GM19328 (cell line): ENCODE data around the gene POU3F3.

ENCODE experiments used
- ATAC-seq: cut with Tn5 transposase; IDR thresholded peaks from one replicate; pipeline ENCODE4 v1.9.1; 2021; ENCODE audit warnings: mild to moderate bottlenecking, moderate library complexity; ENCODE audit not compliant: unreplicated experiment

Gene POU3F3

DNA sequence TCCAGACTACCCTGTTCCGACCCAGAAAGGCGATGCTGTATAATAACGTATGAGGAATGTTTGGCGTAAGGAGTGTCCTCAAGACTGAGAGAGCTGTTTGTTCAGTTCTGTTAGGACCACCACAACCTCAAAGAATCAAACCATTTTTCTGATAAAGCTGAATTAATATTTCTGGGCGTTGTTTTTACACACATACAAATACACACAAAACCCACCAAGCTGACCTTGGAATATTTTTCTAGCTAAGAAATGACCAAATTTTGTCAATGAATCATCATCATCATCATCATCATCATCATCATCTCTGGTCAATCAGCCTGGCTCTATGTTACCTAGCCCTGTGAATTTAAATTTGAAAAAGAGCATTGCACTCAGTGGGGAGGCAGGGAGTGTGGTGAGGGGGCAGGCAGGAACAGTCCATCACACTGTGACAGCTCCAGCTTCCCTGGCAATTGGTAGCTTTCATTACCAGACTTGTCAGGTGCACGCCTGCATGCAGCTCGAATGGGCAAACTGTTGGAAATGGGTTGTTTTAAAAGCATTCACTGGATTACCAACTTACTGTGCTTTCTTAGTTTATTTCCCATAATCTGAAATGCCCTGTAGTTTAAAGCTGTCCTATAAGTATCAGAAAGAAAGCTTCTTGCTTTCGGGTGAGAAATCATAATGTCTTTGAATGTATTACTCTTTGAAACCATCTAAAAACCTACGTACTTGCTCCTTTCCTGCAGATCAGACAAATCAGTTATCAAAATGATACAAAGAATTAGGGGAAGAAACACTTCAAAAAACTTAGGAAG, 6.9 kb upstream of the POU3F3 start:
- ATAC-seq: no peak

DNA sequence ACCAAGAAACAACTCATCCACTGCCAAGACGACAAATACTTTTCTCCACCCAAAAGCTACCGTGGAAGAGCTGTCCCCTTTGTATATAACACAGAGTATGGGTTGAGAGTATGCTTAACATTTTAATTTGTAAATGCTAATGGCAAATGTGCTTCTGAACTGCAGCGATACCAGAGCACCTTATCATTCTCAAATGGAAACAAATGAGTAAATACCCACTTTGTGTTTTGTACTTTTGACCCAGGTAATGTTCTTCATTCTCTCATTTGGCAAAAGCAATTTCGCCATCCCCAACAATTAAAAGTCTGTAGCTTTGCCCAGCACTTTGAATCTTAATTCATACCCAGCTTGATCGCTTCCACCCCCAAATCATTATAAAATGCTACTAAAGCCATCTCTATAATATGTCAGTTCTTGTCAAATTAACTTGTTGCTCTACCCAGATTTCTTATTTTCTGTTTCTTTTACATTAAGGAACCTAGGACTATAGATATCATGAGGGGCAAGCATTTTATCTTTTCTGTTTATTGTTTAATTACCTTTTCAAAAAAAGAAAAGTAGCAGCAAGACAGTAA, 6.2 kb upstream of the POU3F3 start:
- ATAC-seq: no peak

DNA sequence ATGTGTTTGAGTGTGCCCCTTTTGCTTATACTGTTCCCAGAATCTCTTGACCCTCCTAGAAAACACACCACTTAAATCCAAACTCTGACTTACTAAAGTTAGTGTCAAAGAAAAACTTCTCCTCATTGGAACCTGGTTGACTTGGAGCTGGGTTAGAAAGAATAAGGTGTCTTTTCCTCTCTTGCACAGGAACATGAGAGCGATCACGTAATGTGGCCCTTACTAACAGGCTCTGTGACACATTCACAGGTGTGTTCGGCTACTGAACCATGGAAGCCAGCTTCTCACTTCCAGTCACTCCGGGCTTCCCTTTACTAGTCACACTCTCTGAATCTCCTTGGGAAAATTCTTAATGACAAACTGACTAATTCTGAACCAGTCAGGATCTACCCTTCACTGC, 5.4 kb upstream of the POU3F3 start:
- ATAC-seq: no peak

DNA sequence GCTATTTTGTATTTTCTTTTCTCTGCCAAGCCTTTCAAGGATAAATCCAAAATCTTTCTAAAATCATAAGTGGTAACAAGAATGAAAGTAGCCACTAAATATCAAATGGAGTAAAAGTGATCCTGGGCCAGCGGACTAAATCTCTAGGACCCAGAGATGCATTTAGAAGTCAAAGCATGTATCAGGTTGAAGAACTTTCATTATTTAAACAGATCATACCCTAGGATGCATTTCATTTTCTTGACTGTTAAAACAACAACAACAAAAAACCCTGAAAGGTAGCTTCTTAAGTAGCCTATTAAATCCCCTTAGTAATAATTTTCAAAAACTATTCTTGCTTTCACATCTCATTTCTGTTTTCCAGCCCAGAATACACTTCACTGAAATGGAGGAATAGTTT, 4.8 kb upstream of the POU3F3 start:
- no peak for ATAC-seq

DNA sequence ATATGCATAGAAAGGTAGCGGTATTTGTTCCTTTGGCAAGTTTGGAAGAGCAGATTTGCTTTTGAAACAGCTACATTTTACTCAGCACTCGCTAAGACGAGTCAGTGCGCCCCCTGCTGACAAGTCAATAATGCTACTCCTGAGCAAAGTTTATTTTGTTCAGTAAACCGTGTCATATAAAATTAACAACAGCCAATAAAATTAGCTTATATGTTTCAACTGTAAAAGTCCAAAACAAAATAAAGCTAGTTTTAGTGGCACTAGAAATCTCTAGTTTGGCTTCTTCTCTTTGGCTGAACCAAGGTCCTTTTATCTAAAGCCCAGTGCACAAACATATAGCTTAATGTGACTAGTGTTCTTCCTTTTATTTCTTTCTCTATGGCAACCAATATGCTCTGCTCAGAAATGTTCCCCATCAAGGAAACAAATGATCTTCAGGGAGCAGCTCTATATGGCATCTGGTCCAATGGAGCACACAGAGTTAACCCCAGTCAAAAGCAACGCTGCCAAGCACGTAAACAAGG, 4.2 kb upstream of the POU3F3 start:
- ATAC-seq: no peak

DNA sequence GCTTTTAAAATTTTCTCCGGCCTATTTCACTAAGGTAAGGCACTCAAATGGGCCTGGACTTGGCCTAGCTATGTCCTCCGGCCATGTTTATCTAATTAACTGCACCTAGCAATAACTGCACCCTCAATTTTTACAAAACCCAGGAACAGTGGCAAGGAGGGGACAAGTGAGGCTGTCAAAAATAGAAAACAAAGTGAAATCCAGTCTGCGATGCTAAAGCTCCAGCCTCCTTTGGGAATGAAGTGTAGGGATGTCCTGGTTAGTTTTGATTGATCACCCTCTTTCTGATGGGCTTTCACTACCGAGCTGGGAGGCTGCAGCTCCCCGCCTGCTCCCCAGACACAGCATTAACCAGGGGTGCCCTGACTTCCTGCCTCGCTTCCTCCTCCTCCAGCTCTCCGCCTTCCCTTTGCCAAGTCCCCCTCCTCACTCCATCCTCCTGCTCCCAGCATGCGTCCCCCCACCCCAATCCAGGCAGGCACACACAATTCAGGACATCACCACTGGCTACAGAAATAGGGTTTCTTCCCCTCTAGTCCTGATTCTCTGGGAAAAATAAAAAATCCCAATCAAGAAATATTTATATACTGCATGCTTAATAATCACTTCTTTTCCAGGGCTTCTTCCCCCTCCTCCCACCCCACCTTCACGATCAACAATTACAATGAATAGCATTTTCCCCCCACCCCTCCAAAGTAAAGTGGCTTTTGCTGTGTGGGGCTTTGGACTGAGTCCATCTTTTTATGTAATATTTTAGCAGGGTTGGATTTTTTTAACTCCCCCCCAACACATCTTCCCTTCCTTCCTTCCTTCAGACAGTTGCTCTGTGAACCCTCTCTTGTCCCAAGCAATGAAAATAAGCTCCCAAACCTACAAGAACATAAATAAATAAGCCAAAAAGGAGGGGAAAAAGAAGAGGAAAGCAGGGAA, 3.3 kb upstream of the POU3F3 start:
- ATAC-seq: no peak

DNA sequence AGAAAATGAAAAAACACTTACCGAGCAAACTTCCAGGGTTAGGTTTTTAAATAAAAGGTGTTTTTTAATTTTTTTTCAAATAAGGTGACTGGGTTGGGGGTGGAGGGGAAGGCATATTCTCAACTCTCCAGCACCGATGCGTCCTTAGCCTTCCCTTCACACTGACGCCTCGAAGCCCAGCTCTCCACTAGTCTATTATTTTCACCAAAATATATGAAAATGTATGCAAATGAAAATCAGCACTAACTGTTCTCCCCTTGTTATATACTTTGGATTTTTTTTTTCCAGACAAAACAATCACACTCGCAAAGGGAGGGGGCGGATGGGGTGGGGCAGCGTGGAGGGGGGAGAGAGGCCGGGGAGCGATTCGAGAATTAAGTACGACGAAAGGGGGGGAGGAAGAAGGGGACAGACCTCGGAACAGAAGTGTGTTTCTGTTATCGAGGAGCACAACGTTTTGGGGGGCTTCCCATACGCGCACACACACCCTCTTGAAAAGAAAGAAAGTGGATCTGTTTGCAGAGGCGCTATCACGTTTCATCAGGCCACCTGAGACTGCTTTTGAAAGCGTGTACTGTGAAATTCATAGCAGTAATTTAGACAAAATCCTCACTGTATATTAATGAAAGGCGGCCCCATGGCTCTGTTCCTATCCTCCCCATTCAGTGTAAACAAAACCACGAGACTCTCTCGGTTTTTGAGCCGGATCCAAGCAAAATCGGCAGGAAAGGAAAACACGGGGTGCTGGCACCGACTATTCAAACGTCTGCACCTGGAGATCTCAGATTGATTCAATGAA, 2.4 kb upstream of the POU3F3 start:
- ATAC-seq: no peak

DNA sequence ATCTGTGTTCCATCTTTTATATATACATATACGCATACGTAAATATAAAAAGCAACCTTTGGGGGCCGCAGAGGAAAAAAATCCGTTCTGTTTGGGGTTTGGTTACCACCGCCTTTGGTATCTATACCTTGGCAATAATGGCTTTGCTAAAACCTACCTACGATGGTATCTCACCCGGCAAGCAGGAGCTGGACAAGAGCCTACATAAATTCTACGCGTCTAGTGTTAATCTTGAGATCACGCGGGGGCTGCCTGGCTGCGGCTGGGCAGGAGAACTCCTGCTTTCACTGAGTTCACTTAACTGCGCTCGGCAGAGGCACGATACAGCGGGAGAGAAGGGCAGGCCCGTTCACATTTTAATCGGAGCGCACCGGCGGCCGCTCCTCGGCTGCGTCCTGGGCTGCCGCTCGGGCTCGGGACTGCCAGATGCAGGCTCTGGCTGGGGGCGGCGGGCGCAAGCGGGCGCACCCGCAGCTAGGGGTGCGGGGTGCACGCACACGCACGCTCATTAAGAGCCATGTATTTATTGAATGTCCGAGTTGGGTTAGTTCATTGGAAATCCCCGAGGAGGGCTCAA, 1.7 kb upstream of the POU3F3 start:
- ATAC-seq: no peak

DNA sequence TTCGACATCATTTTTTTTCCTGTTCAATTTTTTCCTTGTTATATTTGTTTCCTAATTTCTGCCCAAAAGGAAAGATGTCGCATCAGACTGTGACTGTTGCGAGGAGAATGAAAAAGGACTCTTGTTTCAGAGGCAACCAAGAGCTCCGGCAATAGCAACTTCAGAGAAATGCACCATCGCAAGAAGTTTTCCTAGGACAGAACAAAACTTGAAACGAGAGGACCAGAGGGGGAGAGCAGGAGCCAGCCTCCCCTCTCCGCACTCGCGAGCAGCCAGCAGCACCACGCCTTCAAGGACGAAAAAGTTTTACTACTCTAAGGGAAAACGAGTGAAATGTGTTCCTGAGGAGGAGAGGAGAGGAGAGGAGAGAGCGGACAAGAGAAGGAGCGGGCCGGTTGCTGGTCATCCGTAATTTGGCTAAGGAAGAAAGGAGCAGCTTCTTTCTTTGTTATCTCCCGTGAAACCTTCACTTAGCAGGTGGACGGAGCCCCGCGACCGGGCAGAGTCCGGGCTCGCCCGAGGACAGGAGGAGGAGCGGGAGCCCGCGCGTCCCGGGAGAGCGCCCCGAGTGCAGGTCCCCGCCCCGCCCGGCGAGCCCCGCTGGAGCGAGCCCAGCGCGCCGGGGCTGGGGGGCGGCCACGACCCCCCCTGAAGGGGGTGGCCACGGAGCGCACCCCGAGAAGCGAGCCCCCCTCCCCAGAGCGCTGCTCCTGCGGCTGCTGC, 744 bp downstream of the POU3F3 start:
- no peak for ATAC-seq

DNA sequence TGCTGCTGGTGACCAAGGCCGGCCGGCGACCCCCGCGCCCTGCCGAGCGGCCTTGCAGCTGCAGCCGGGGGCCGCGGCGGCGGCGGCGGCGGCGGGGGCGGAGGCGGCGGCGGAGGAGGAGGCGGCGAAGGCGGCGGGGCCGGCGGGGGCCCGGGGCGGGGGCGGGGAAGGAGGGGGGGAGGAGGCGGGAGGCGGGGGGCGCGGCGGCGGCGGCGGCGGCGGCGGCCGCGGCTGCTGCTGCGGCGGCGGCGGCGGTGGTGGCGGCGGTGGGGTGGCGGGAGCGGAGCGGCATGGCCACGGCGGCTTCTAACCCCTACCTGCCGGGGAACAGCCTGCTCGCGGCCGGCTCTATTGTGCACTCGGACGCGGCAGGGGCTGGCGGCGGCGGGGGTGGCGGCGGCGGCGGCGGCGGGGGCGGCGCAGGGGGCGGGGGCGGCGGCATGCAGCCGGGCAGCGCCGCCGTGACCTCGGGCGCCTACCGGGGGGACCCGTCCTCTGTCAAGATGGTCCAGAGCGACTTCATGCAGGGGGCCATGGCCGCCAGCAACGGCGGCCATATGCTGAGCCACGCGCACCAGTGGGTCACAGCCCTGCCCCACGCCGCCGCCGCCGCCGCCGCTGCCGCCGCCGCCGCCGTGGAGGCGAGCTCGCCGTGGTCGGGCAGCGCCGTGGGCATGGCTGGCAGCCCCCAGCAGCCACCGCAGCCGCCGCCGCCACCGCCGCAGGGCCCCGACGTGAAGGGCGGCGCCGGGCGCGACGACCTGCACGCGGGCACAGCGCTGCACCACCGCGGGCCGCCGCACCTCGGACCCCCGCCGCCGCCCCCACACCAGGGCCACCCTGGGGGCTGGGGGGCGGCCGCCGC, 1.5 kb downstream of the POU3F3 start:
- no peak for ATAC-seq

DNA sequence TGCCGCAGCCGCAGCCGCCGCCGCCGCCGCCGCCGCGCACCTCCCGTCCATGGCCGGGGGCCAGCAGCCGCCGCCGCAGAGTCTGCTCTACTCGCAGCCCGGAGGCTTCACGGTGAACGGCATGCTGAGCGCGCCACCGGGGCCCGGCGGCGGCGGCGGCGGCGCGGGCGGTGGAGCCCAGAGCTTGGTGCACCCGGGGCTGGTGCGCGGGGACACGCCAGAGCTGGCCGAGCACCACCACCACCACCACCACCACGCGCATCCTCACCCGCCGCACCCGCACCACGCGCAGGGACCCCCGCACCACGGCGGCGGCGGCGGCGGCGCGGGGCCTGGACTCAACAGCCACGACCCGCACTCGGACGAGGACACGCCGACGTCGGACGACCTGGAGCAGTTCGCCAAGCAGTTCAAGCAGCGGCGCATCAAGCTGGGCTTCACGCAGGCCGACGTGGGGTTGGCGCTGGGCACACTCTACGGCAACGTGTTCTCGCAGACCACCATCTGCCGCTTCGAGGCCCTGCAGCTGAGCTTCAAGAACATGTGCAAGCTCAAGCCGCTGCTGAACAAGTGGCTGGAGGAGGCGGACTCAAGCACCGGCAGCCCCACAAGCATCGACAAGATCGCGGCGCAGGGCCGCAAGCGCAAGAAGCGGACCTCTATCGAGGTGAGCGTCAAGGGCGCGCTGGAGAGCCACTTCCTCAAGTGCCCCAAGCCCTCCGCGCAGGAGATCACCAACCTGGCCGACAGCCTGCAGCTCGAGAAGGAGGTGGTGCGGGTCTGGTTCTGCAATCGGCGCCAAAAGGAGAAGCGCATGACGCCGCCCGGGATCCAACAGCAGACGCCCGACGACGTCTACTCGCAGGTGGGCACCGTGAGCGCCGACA, 2.4 kb downstream of the POU3F3 start:
- no peak for ATAC-seq

DNA sequence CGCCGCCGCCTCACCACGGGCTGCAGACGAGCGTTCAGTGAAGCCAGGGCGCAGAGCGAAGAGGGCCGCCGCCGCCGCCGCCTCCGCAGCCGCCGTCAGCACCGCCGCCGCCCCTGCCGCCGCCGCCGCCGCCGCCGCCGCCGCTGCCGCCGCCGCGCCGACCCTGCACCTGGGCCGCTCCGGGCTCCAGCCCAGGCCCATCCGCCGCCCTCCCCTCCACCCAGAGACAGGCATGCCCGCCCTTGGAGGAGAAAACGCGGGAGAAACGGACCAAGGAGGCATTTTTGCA, 3.0 kb downstream of the POU3F3 start:
- ATAC-seq: no peak

DNA sequence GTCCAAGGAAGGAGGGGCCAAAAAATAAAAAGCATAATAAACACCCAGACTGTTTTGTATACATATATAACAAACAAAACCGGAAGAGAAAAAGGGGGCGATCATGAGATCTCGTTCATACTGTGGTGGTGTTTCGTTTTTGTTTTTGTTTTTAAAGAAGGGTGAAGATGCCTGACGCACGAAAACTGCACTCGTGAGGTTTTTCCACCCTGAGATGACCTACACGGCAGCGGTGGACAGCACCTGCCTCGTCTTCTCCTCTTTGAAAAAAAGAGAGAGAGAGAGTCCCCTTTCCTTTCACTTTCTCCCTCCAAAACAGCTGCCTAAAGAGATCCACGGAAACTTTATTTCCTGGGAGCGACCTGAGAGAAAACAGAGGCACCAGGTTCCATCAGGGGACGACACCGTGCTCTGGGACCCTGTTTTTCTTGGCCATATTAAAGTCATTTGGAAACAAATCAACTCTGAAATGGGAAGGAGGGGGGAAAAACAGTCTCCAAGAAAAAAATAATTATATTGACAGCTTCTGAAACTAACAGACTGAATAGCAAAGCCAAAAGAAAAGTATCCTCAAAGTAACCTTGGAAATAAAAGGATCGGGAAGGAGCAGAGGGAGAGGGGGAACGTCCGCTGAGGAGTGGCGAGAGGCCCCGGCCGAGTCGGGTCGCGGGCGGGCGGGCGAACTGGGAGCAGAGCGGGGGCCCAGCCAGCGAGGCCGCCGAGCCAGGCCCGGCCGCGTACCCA, 3.5 kb downstream of the POU3F3 start:
- ATAC-seq: no peak

DNA sequence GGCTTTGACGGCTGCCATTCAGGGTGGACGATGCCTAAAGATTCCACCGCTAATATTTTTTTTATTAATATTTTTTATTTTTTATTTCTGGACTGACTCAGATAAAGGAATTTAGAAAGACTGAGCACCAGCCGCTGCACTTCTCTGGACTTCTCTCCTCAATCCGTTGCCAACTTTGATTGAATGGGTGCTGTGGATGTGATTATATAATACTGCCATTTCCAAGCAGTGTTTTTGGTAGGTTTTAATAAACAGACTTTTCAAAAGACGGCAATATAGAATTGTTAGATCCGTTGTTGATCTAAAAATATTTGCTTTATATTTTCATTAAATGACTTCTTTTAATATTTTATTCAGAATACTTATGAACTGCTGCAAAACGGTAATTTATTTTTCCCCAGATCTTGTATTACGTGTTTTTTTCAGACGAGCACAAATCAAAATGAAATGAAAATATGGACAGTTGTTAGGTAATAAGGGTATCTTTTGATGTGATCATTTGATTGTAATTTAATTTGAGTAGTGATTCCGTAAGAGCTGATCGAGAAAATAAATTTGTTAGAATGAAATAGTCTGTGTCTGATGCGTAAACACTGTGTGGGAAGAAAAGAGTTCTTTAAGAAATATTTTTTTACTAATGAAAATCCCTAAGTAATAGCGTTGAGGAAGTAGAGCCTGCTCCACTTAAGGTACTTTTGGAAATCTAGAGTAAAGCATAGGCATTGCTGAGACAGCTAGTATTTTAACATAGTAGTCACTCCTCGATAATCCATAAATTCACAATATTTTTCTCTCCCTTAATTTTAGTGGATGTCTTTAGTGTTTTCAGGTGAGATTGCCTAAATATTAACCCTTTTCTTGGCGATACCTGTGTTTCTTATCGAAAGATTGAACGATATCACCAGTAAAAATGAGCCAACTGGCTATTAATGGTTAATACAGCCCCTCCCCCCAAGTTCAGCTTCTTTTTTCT, 4.4 kb downstream of the POU3F3 start:
- ATAC-seq: no peak

DNA sequence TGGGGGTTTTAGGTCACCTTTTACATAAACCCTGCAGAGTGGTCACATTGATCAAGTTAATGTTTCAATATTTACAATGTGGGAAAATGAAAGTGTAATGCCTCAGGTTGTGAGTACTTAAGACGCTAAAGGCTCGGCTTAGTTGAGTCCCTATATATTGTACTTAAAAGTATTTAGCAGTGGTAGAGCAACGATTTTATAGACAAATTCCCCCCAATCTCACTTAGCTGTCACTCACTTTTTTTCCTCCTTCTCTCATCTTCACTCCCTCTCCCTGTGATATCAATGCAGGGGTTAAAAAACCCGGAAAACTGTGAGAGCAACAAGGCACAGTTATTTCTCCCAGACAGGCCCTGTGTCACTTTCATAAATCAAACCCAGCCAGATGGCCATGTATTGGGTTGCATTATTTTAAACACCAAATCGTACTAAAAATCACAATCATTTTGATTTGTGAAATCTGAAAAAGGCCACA, 5.4 kb downstream of the POU3F3 start:
- no peak for ATAC-seq
